ENCODE data around the gene PDSS1. TPM values are rescaled to one million over a fixed set of nuclear protein-coding genes. Genes with fewer than 3 reads are reported as not detected.
A peak's percentile ranks its signal among the peaks of the same experiment; 100 is the strongest.

PDSS1 gene
- total and polyA plus RNA-seq, 9 of the 15 experiments (the other 6 are each of a cell fraction or from before 2014, with no cell fraction given): 11.0 to 59.5 (median 45.3) TPM

DNA sequence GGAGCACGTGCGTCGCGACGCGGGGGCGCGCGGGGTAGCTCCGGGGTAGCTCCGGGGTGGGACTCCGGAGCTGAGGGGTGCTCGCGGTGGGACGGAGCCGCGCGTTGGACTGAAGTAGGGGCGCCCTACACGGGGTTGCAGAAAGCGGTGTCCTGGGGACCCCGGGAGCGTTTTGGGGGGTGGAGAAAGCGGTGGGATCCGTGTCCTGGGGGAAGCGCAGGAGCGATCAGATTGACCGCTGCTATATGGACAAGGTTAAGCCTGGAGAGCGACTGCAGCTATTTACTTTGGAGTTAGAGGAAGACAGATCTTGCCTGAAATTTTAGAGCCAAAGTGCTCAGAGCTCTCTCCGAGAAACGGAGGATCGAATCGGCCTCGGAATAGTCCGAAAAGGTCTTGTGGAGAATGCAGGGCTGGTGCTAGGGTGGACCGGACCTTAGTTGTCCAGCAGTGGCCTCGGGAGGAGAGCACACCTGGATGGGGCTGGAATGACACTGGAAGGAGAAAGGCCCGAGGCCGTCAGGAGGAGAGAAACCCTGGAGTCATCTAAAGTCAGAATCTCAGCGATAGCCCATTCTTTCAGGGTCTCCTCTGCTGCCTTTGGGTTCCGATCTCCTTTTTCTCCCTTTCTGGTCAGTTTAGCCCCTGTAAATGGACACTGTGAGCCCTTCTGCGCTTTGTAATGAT is 564 bp downstream of the PDSS1 start (continued):
- TF ChIP-seq, protein P1, sequence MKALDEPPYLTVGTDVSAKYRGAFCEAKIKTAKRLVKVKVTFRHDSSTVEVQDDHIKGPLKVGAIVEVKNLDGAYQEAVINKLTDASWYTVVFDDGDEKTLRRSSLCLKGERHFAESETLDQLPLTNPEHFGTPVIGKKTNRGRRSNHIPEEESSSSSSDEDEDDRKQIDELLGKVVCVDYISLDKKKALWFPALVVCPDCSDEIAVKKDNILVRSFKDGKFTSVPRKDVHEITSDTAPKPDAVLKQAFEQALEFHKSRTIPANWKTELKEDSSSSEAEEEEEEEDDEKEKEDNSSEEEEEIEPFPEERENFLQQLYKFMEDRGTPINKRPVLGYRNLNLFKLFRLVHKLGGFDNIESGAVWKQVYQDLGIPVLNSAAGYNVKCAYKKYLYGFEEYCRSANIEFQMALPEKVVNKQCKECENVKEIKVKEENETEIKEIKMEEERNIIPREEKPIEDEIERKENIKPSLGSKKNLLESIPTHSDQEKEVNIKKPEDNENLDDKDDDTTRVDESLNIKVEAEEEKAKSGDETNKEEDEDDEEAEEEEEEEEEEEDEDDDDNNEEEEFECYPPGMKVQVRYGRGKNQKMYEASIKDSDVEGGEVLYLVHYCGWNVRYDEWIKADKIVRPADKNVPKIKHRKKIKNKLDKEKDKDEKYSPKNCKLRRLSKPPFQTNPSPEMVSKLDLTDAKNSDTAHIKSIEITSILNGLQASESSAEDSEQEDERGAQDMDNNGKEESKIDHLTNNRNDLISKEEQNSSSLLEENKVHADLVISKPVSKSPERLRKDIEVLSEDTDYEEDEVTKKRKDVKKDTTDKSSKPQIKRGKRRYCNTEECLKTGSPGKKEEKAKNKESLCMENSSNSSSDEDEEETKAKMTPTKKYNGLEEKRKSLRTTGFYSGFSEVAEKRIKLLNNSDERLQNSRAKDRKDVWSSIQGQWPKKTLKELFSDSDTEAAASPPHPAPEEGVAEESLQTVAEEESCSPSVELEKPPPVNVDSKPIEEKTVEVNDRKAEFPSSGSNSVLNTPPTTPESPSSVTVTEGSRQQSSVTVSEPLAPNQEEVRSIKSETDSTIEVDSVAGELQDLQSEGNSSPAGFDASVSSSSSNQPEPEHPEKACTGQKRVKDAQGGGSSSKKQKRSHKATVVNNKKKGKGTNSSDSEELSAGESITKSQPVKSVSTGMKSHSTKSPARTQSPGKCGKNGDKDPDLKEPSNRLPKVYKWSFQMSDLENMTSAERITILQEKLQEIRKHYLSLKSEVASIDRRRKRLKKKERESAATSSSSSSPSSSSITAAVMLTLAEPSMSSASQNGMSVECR (CRISPR knock-in tag; IDR thresholded peaks at IDR 0.05): 0 out of 2 replicates have a peak, but pooled peaks have one; percentile 70
- TF ChIP-seq ZNF717 (CRISPR knock-in tag; IDR thresholded peaks at IDR 0.05) (no peak), POLR3G (IDR thresholded peaks at IDR 0.05; ENCODE audit: extremely low read depth, insufficient read length, insufficient replicate concordance) (no peak), FOXP1 (CRISPR knock-in tag; IDR thresholded peaks at IDR 0.05) (no peak), BHLHE40 (IDR thresholded peaks at IDR 0.05; ENCODE audit: low read length) (peak; percentile 85; the same call in 1 of the 2 replicates), SIX5 (IDR thresholded peaks at IDR 0.05; ENCODE audit: borderline replicate concordance in 1 of 2, insufficient read depth in 1 of 2, low read depth in 1 of 2, low read length in 2 of 2) (no peak), GABPA (tag; conservative IDR thresholded peaks at IDR 0.05; ENCODE audit: low read depth) (no peak), NCOA4 (IDR thresholded peaks at IDR 0.05; ENCODE audit: partially characterized antibody) (no peak), CCNT2 (IDR thresholded peaks at IDR 0.05; ENCODE audit: borderline replicate concordance, extremely low read depth, insufficient read length, low read depth, low read length) (no peak), ZNF584 (CRISPR knock-in tag; IDR thresholded peaks at IDR 0.05; ENCODE audit: low read depth) (no peak), MEIS2 (IDR thresholded peaks at IDR 0.05; ENCODE audit: partially characterized antibody) (no peak), GTF2F1 (IDR thresholded peaks at IDR 0.05; ENCODE audit: low read depth, low read length) (0 out of 2 replicates have a peak, but pooled peaks have one; percentile 1)
- TF ChIP-seq, protein P2, sequence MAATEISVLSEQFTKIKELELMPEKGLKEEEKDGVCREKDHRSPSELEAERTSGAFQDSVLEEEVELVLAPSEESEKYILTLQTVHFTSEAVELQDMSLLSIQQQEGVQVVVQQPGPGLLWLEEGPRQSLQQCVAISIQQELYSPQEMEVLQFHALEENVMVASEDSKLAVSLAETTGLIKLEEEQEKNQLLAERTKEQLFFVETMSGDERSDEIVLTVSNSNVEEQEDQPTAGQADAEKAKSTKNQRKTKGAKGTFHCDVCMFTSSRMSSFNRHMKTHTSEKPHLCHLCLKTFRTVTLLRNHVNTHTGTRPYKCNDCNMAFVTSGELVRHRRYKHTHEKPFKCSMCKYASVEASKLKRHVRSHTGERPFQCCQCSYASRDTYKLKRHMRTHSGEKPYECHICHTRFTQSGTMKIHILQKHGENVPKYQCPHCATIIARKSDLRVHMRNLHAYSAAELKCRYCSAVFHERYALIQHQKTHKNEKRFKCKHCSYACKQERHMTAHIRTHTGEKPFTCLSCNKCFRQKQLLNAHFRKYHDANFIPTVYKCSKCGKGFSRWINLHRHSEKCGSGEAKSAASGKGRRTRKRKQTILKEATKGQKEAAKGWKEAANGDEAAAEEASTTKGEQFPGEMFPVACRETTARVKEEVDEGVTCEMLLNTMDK (IDR thresholded peaks at IDR 0.05; ENCODE audit: borderline replicate concordance, insufficient read depth, low read depth, low read length, poor library complexity, severe bottlenecking): no peak
- TF ChIP-seq, protein P3, sequence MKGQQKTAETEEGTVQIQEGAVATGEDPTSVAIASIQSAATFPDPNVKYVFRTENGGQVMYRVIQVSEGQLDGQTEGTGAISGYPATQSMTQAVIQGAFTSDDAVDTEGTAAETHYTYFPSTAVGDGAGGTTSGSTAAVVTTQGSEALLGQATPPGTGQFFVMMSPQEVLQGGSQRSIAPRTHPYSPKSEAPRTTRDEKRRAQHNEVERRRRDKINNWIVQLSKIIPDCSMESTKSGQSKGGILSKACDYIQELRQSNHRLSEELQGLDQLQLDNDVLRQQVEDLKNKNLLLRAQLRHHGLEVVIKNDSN (CRISPR knock-in tag; IDR thresholded peaks at IDR 0.05): peak; percentile 34; the same call in 1 of the 2 replicates
- TF ChIP-seq, protein P4, sequence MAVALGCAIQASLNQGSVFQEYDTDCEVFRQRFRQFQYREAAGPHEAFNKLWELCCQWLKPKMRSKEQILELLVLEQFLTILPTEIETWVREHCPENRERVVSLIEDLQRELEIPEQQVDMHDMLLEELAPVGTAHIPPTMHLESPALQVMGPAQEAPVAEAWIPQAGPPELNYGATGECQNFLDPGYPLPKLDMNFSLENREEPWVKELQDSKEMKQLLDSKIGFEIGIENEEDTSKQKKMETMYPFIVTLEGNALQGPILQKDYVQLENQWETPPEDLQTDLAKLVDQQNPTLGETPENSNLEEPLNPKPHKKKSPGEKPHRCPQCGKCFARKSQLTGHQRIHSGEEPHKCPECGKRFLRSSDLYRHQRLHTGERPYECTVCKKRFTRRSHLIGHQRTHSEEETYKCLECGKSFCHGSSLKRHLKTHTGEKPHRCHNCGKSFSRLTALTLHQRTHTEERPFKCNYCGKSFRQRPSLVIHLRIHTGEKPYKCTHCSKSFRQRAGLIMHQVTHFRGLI (CRISPR knock-in tag; IDR thresholded peaks at IDR 0.05): no peak
- TF ChIP-seq, protein P5, sequence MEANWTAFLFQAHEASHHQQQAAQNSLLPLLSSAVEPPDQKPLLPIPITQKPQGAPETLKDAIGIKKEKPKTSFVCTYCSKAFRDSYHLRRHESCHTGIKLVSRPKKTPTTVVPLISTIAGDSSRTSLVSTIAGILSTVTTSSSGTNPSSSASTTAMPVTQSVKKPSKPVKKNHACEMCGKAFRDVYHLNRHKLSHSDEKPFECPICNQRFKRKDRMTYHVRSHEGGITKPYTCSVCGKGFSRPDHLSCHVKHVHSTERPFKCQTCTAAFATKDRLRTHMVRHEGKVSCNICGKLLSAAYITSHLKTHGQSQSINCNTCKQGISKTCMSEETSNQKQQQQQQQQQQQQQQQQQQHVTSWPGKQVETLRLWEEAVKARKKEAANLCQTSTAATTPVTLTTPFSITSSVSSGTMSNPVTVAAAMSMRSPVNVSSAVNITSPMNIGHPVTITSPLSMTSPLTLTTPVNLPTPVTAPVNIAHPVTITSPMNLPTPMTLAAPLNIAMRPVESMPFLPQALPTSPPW (CRISPR knock-in tag; IDR thresholded peaks at IDR 0.05): no peak

All from K562 (cell line).